Panc1 (cell line): ENCODE measurements around the gene LRRC71.

Experiments used
- CTCF ChIP-seq: fragments of 450-650 bp; IDR thresholded peaks from 2 replicates; pipeline ENCODE4 v1.5.1; 2017; ENCODE audit warnings: mild to moderate bottlenecking
- POLR2AphosphoS5 ChIP-seq: IDR thresholded peaks from 2 replicates; pipeline ENCODE4 v1.6.1; 2012; ENCODE audit warnings: mild to moderate bottlenecking, low read depth, low read length, moderate library complexity
- REST ChIP-seq, 2 experiments: IDR thresholded peaks; 2 replicates each; pipeline ENCODE4 v1.6.1; 2011 to 2012; ENCODE audit warnings: low read depth in 2 of 2, control low read depth in 1 of 2, low read length in 1 of 2, mild to moderate bottlenecking in 1 of 2, moderate library complexity in 1 of 2; ENCODE audit not compliant: insufficient read depth in 1 of 2
- SIN3A ChIP-seq: IDR thresholded peaks from 2 replicates; pipeline ENCODE4 v1.6.1; 2012; ENCODE audit warnings: low read depth, mild to moderate bottlenecking, low read length, moderate library complexity, borderline replicate concordance; ENCODE audit not compliant: insufficient read depth
- TCF7L2 ChIP-seq: IDR thresholded peaks from 2 replicates; pipeline ENCODE4 v1.6.1; 2011; ENCODE audit warnings: mild to moderate bottlenecking, low read depth, low read length, inconsistent platforms

- TF ChIP-seq CTCF (no peak), REST (IDR thresholded peaks at IDR 0.05; ENCODE audit: insufficient read depth in 1 of 2, low read depth in 2 of 2, low read length in 1 of 2) (no peak), TCF7L2 (no peak), POLR2AphosphoS5 (no peak), SIN3A (no peak)
These were observed 5.7 kb downstream of the LRRC71 start for GRCh38 chr1:156926175-156926574.
